ENCODE measurements around the gene CMBL. TPM values are rescaled to one million over a fixed set of nuclear protein-coding genes. Genes with fewer than 3 reads are reported as not detected.

The CMBL gene
- total RNA-seq, 1 donor from 2014 or later = 11.3 TPM

GRCh38 chr5:10329446-10329819, 21.7 kb upstream of the CMBL start:
- H3F3A ChIP-seq (ENCODE audit: low read depth) = no peaks in the 10 kb centered on the region
- no peak overlapping the region for H3K4me2 ChIP-seq
- no peak for DNase-seq (ENCODE audit: low spot score)
- H3K27ac Mint-ChIP-seq = no peak overlapping the region
- H3K4me3 Mint-ChIP-seq = no peak overlapping the region
- peaks cover 56% of the 10 kb centered on the region for H3K27me3 ChIP-seq
- H3K27ac ChIP-seq = no peak overlapping the region
- H3K4me1 ChIP-seq = peaks cover 6% of the 10 kb centered on the region
- no peak overlapping the region for H3K9ac ChIP-seq
- peaks cover 4% of the 10 kb centered on the region for H3K36me3 Mint-ChIP-seq
- no peaks in the 10 kb centered on the region for H3K79me2 ChIP-seq (ENCODE audit: low read depth)
- H3K36me3 ChIP-seq = no peaks in the 10 kb centered on the region
- H3K9me3 ChIP-seq (ENCODE audit: low read depth) = no peaks in the 10 kb centered on the region
- H3K4me3 ChIP-seq = no peak overlapping the region
- TF ChIP-seq EZH2 (IDR thresholded peaks at IDR 0.05) (no peak), CTCF (IDR thresholded peaks at IDR 0.05) (no peak), EZH2phosphoT487 (IDR thresholded peaks at IDR 0.05) (no peak)
- H2AFZ ChIP-seq (replicated peaks) = no peak overlapping the region
- peaks cover 16% of the 10 kb centered on the region for H3K4me1 Mint-ChIP-seq
- H3K27me3 Mint-ChIP-seq (ENCODE audit: insufficient read depth, low read depth) = peaks cover 25% of the 10 kb centered on the region
- peaks cover 2% of the 10 kb centered on the region for H3K9me3 Mint-ChIP-seq
- no peaks in the 10 kb centered on the region for H4K20me1 ChIP-seq (ENCODE audit: low read depth)

GRCh38 chr5:10328323-10328722, 20.6 kb upstream of the CMBL start:
- Histone ChIP-seq H4K20me1 (ENCODE audit: low read depth) (no peaks in the 10 kb centered on the region), H3K4me2 (no peak overlapping the region), H3K9ac (no peak overlapping the region), H3K36me3 (no peaks in the 10 kb centered on the region), H3K27ac (no peak overlapping the region), H3K79me2 (ENCODE audit: low read depth) (no peaks in the 10 kb centered on the region), H3K4me3 (no peak overlapping the region), H3K4me1 (no peaks in the 10 kb centered on the region), H3K9me3 (ENCODE audit: low read depth) (no peaks in the 10 kb centered on the region), H3F3A (ENCODE audit: low read depth) (no peaks in the 10 kb centered on the region), H3K27me3 (peaks cover 45% of the 10 kb centered on the region), H2AFZ (replicated peaks) (no peak overlapping the region)
- peaks cover 4% of the 10 kb centered on the region for H3K36me3 Mint-ChIP-seq
- no peak overlapping the region for H3K4me3 Mint-ChIP-seq
- H3K4me1 Mint-ChIP-seq = peaks cover 23% of the 10 kb centered on the region
- no peak overlapping the region for H3K27ac Mint-ChIP-seq
- DNase-seq (ENCODE audit: low spot score) = no peak
- peaks cover 2% of the 10 kb centered on the region for H3K9me3 Mint-ChIP-seq
- peaks cover 18% of the 10 kb centered on the region for H3K27me3 Mint-ChIP-seq (ENCODE audit: insufficient read depth, low read depth)
- TF ChIP-seq EZH2phosphoT487 (IDR thresholded peaks at IDR 0.05) (no peak), CTCF (IDR thresholded peaks at IDR 0.05) (no peak), EZH2 (IDR thresholded peaks at IDR 0.05) (no peak)

- H3K27ac Mint-ChIP-seq = no peak overlapping the region
- Histone ChIP-seq H3K36me3 (no peaks in the 10 kb centered on the region), H3K4me3 (no peak overlapping the region), H3K79me2 (ENCODE audit: low read depth) (no peaks in the 10 kb centered on the region), H3K4me1 (no peaks in the 10 kb centered on the region), H3K27ac (no peak overlapping the region), H3K27me3 (peaks cover 9% of the 10 kb centered on the region), H3F3A (ENCODE audit: low read depth) (no peaks in the 10 kb centered on the region), H3K9me3 (ENCODE audit: low read depth) (no peaks in the 10 kb centered on the region), H3K4me2 (no peak overlapping the region), H4K20me1 (ENCODE audit: low read depth) (no peaks in the 10 kb centered on the region), H3K9ac (no peak overlapping the region), H2AFZ (replicated peaks) (no peak overlapping the region)
- no peaks in the 10 kb centered on the region for H3K36me3 Mint-ChIP-seq
- no peak for DNase-seq (ENCODE audit: low spot score)
- no peaks in the 10 kb centered on the region for H3K9me3 Mint-ChIP-seq
- no peak overlapping the region for H3K4me3 Mint-ChIP-seq
- peaks cover 3% of the 10 kb centered on the region for H3K27me3 Mint-ChIP-seq (ENCODE audit: insufficient read depth, low read depth)
- no peak for TF ChIP-seq CTCF (IDR thresholded peaks at IDR 0.05)
- no peak for TF ChIP-seq EZH2phosphoT487 (IDR thresholded peaks at IDR 0.05)
- TF ChIP-seq EZH2 (IDR thresholded peaks at IDR 0.05) = no peak
- H3K4me1 Mint-ChIP-seq = peaks cover 20% of the 10 kb centered on the region
Measured at GRCh38 chr5:10324518-10325370, 17.0 kb upstream of the CMBL start.

Measured in neural progenitor cell (in vitro differentiated cells).